GM21367 (cell line): ENCODE data around the gene MLX.
A peak's percentile ranks its signal among the peaks of the same experiment; 100 is the strongest.
"Not testable (repeated sequence)": the region's sequence is repeated elsewhere in the genome, so short reads cannot be mapped to it uniquely, and the experiment has no call there.

Experiments
- ATAC-seq: cut with Tn5 transposase; IDR thresholded peaks from one replicate; pipeline ENCODE4 v1.9.1; 2021; ENCODE audit not compliant: unreplicated experiment

MLX gene

GRCh38 chr17:42554250-42555121 lies 12.4 kb upstream of the MLX start:
- peak; percentile 48 for ATAC-seq

GRCh38 chr17:42555122-42555622 lies 11.7 kb upstream of the MLX start:
- ATAC-seq = no peak

- not testable (repeated sequence) for ATAC-seq
Observed at GRCh38 chr17:42555961-42556617, 10.8 kb upstream of the MLX start.

GRCh38 chr17:42559075-42559474 lies 7.8 kb upstream of the MLX start:
- no peak for ATAC-seq

GRCh38 chr17:42560246-42560645 lies 6.7 kb upstream of the MLX start:
- no peak for ATAC-seq

- no peak for ATAC-seq
Observed at GRCh38 chr17:42561897-42562387, 5.0 kb upstream of the MLX start, which contains the start of gene COASY. COASY (plus strand) TSS chr17:42562148; CDS start chr17:42562623, 475 bp downstream.

GRCh38 chr17:42562388-42563142 lies 4.3 kb upstream of the MLX start:
- ATAC-seq = no peak

- no peak for ATAC-seq
Observed at GRCh38 chr17:42563143-42563509, 3.8 kb upstream of the MLX start.

GRCh38 chr17:42563543-42563942 lies 3.4 kb upstream of the MLX start:
- no peak for ATAC-seq

GRCh38 chr17:42563950-42564349 lies 3.0 kb upstream of the MLX start:
- no peak for ATAC-seq

- ATAC-seq = no peak
Observed at GRCh38 chr17:42564815-42565522, 1.9 kb upstream of the MLX start.

- ATAC-seq = no peak
Observed at GRCh38 chr17:42565523-42566214, 1.2 kb upstream of the MLX start.

- ATAC-seq = peak; percentile 3
Observed at GRCh38 chr17:42566215-42566882, 551 bp upstream of the MLX start.

- no peak for ATAC-seq
Observed at GRCh38 chr17:42568341-42569111, 1.6 kb downstream of the MLX start.

- ATAC-seq = no peak
Observed at GRCh38 chr17:42571435-42572225, 4.7 kb downstream of the MLX start.

- no peak for ATAC-seq
Observed at GRCh38 chr17:42573095-42573494, 6.2 kb downstream of the MLX start.

GRCh38 chr17:42574463-42574862 lies 7.6 kb downstream of the MLX start:
- ATAC-seq = no peak

GRCh38 chr17:42577140-42577531 lies 10.2 kb downstream of the MLX start:
- ATAC-seq = no peak
